ENCODE data around the gene OPA3. TPM values are rescaled to one million over a fixed set of nuclear protein-coding genes. Genes with fewer than 3 reads are reported as not detected.

OPA3 gene
- total and polyA plus RNA-seq, 2 experiments from 2014 or later: 5.3 to 11.8 TPM

GRCh38 chr19:45494261-45494916, 90.2 kb downstream of the OPA3 start:
- Histone ChIP-seq H4K20me1 (ENCODE audit: insufficient read depth) (no peaks in the 10 kb centered on the region), H3K4me3 (no peak overlapping the region), H3K9ac (no peak overlapping the region), H3K4me2 (ENCODE audit: unreplicated experiment) (no peak overlapping the region), H2AFZ (no peak overlapping the region), H3K36me3 (ENCODE audit: low read depth) (no peaks in the 10 kb centered on the region), H3K27me3 (replicated peaks; ENCODE audit: insufficient read depth) (no peaks in the 10 kb centered on the region), H3K9me3 (ENCODE audit: low read depth) (no peaks in the 10 kb centered on the region), H3K9me2 (ENCODE audit: insufficient read depth) (no peaks in the 10 kb centered on the region), H3K79me2 (ENCODE audit: insufficient read depth) (no peaks in the 10 kb centered on the region), H3K4me1 (ENCODE audit: insufficient read depth) (0 out of 2 replicates have a peak, but pooled peaks cover 3% of the 10 kb centered on the region), H3F3A (ENCODE audit: insufficient read depth) (0 out of 2 replicates have a peak, but pooled peaks cover 5% of the 10 kb centered on the region), H3K27ac (no peak overlapping the region)
- TF ChIP-seq EZH2phosphoT487 (IDR thresholded peaks at IDR 0.05; ENCODE audit: insufficient read depth, low read depth) (no peak), EZH2 (IDR thresholded peaks at IDR 0.05; ENCODE audit: insufficient read depth, poor library complexity, severe bottlenecking) (no peak)
- in situ Hi-C loops (cut with MboI): no loop called here
- no peak for DNase-seq
- 92 to 95% methylated on average over 29 to 31 of the region's 39 CpGs for WGBS, 2 experiments (ENCODE audit: low coverage in 1 of 2, low lambda C conversion rate in 2 of 2, missing lambda C conversion rate in 2 of 2)

- H3K9ac ChIP-seq: peak overlapping the region; percentile 60
Measured at GRCh38 chr19:45492627-45493470, 91.8 kb downstream of the OPA3 start.

GRCh38 chr19:45492137-45492626, 92.4 kb downstream of the OPA3 start:
- H3K9me2 ChIP-seq (ENCODE audit: insufficient read depth): no peaks in the 10 kb centered on the region
- peak overlapping the region; percentile 87 for H3K4me2 ChIP-seq (ENCODE audit: unreplicated experiment)
- H3K27ac ChIP-seq: no peak overlapping the region
- H4K20me1 ChIP-seq (ENCODE audit: insufficient read depth): no peaks in the 10 kb centered on the region
- no peak for TF ChIP-seq EZH2 (IDR thresholded peaks at IDR 0.05; ENCODE audit: insufficient read depth, poor library complexity, severe bottlenecking)
- no peak for TF ChIP-seq EZH2phosphoT487 (IDR thresholded peaks at IDR 0.05; ENCODE audit: insufficient read depth, low read depth)
- in situ Hi-C loops (cut with MboI): no loop called here
- no peaks in the 10 kb centered on the region for H3F3A ChIP-seq (ENCODE audit: insufficient read depth)
- 79 to 82% methylated on average over 5 of the region's 5 CpGs for WGBS, 2 experiments (ENCODE audit: low coverage in 1 of 2, low lambda C conversion rate in 2 of 2, missing lambda C conversion rate in 2 of 2)
- H3K4me1 ChIP-seq (ENCODE audit: insufficient read depth): 0 out of 2 replicates have a peak, but pooled peaks cover 1% of the 10 kb centered on the region
- H3K4me3 ChIP-seq: peak overlapping the region; percentile 77; the same call in 1 of the 2 replicates
- no peaks in the 10 kb centered on the region for H3K9me3 ChIP-seq (ENCODE audit: low read depth)
- DNase-seq: no peak
- no peaks in the 10 kb centered on the region for H3K27me3 ChIP-seq (replicated peaks; ENCODE audit: insufficient read depth)
- no peak overlapping the region for H3K9ac ChIP-seq
- H3K79me2 ChIP-seq (ENCODE audit: insufficient read depth): no peaks in the 10 kb centered on the region
- no peaks in the 10 kb centered on the region for H3K36me3 ChIP-seq (ENCODE audit: low read depth)
- no peak overlapping the region for H2AFZ ChIP-seq

More at GRCh38 chr19:45492627-45493470, 91.8 kb downstream of the OPA3 start:
- Histone ChIP-seq H3K79me2 (ENCODE audit: insufficient read depth) (no peaks in the 10 kb centered on the region), H3K27ac (peak overlapping the region; percentile 28), H3F3A (ENCODE audit: insufficient read depth) (0 out of 2 replicates have a peak, but pooled peaks cover under 1% of the 10 kb centered on the region), H3K27me3 (replicated peaks; ENCODE audit: insufficient read depth) (no peaks in the 10 kb centered on the region), H4K20me1 (ENCODE audit: insufficient read depth) (no peaks in the 10 kb centered on the region), H3K4me1 (ENCODE audit: insufficient read depth) (0 out of 2 replicates have a peak, but pooled peaks cover 3% of the 10 kb centered on the region), H3K4me3 (peak overlapping the region; percentile 77), H3K36me3 (ENCODE audit: low read depth) (no peaks in the 10 kb centered on the region), H2AFZ (peak overlapping the region; percentile 93), H3K9me2 (ENCODE audit: insufficient read depth) (no peaks in the 10 kb centered on the region), H3K9me3 (ENCODE audit: low read depth) (no peaks in the 10 kb centered on the region), H3K4me2 (ENCODE audit: unreplicated experiment) (peak overlapping the region; percentile 87)
- 8 to 13% methylated on average over 27 to 29 of the region's 32 CpGs for WGBS, 2 experiments (ENCODE audit: low coverage in 1 of 2, low lambda C conversion rate in 2 of 2, missing lambda C conversion rate in 2 of 2)
- in situ Hi-C loops (cut with MboI): no loop called here
- peak; percentile 73 for DNase-seq
- TF ChIP-seq EZH2 (IDR thresholded peaks at IDR 0.05; ENCODE audit: insufficient read depth, poor library complexity, severe bottlenecking): no peak
- no peak for TF ChIP-seq EZH2phosphoT487 (IDR thresholded peaks at IDR 0.05; ENCODE audit: insufficient read depth, low read depth)

- no peak overlapping the region for H3K4me3 ChIP-seq
- H3K27me3 ChIP-seq (replicated peaks; ENCODE audit: insufficient read depth): no peaks in the 10 kb centered on the region
- in situ Hi-C loops (cut with MboI): no loop called here
- H4K20me1 ChIP-seq (ENCODE audit: insufficient read depth): no peaks in the 10 kb centered on the region
- no peaks in the 10 kb centered on the region for H3K36me3 ChIP-seq (ENCODE audit: low read depth)
- no peaks in the 10 kb centered on the region for H3K9me2 ChIP-seq (ENCODE audit: insufficient read depth)
- H3K9ac ChIP-seq: no peak overlapping the region
- no peak overlapping the region for H2AFZ ChIP-seq
- no peak overlapping the region for H3K27ac ChIP-seq
- 0 out of 2 replicates have a peak, but pooled peaks cover 3% of the 10 kb centered on the region for H3F3A ChIP-seq (ENCODE audit: insufficient read depth)
- no peaks in the 10 kb centered on the region; the same call in 1 of the 2 replicates for H3K4me1 ChIP-seq (ENCODE audit: insufficient read depth)
- WGBS, 2 experiments (ENCODE audit: low coverage in 1 of 2, low lambda C conversion rate in 2 of 2, missing lambda C conversion rate in 2 of 2): 83 to 84% methylated on average over 20 of the region's 20 CpGs
- no peak overlapping the region for H3K4me2 ChIP-seq (ENCODE audit: unreplicated experiment)
- TF ChIP-seq EZH2phosphoT487 (IDR thresholded peaks at IDR 0.05; ENCODE audit: insufficient read depth, low read depth): no peak
- TF ChIP-seq EZH2 (IDR thresholded peaks at IDR 0.05; ENCODE audit: insufficient read depth, poor library complexity, severe bottlenecking): no peak
- DNase-seq: no peak
- no peaks in the 10 kb centered on the region for H3K79me2 ChIP-seq (ENCODE audit: insufficient read depth)
- H3K9me3 ChIP-seq (ENCODE audit: low read depth): no peaks in the 10 kb centered on the region
Measured at GRCh38 chr19:45489216-45489855, 95.3 kb downstream of the OPA3 start.
